DND-41 (cell line): ENCODE data around the gene SFXN4.
A peak's percentile ranks its signal among the peaks of the same experiment; 100 is the strongest.

Source experiments
- ATAC-seq: fragments of 200-7000 bp; cut with Tn5 transposase; 3 replicates; pipeline ENCODE4 v1.9.1; 2021; ENCODE audit warnings: low read depth; ENCODE audit not compliant: insufficient read depth
- DNase-seq: peaks from one replicate; pipeline ENCODE4 v3.0.0-alpha.2; 2020
- H2AFZ ChIP-seq: 2 replicates; pipeline ENCODE4 v1.6.0; 2012; ENCODE audit warnings: low read depth, low read length
- H3K27ac ChIP-seq: 2 replicates; pipeline ENCODE4 v1.5.1; 2012; ENCODE audit warnings: low read length, inconsistent platforms
- H3K27me3 ChIP-seq: fragments of 200-600 bp; sonication (generic); 2 replicates; pipeline ENCODE4 v1.6.0; 2012; ENCODE audit warnings: low read length, mild to moderate bottlenecking, inconsistent platforms; ENCODE audit not compliant: insufficient read depth, poor library complexity
- H3K36me3 ChIP-seq: 2 replicates; pipeline ENCODE4 v1.5.1; 2012; ENCODE audit warnings: low read length, inconsistent platforms; ENCODE audit not compliant: insufficient read depth
- H3K4me1 ChIP-seq: 2 replicates; pipeline ENCODE4 v1.5.1; 2012; ENCODE audit warnings: mild to moderate bottlenecking, low read length; ENCODE audit not compliant: insufficient read depth
- H3K4me2 ChIP-seq: 2 replicates; pipeline ENCODE4 v1.6.0; 2012; ENCODE audit warnings: mild to moderate bottlenecking, moderate library complexity, low read length, inconsistent platforms; ENCODE audit not compliant: insufficient read depth
- H3K4me3 ChIP-seq, 2 experiments: fragments of 200-600 bp in 1 of 2; shearing (Covaris generic) in 1 of 2; 2 replicates each; pipeline ENCODE4 v1.5.1; 2012 to 2016; ENCODE audit warnings: inconsistent platforms in 2 of 2, low read length in 2 of 2, mild to moderate bottlenecking in 2 of 2, low read depth in 1 of 2, moderate library complexity in 1 of 2
- H3K79me2 ChIP-seq: 2 replicates; pipeline ENCODE4 v1.6.0; 2012; ENCODE audit warnings: low read length, inconsistent platforms; ENCODE audit not compliant: insufficient read depth
- H3K9ac ChIP-seq: 2 replicates; pipeline ENCODE4 v1.6.0; 2012; ENCODE audit warnings: low read depth, mild to moderate bottlenecking, inconsistent platforms, low read length, moderate library complexity
- H3K9me3 ChIP-seq: 2 replicates; pipeline ENCODE4 v1.5.1; 2012; ENCODE audit warnings: low read length, moderate library complexity, mild to moderate bottlenecking, inconsistent platforms; ENCODE audit not compliant: insufficient read depth, severe bottlenecking
- H4K20me1 ChIP-seq: 2 replicates; pipeline ENCODE4 v1.6.0; 2012; ENCODE audit warnings: low read length; ENCODE audit not compliant: insufficient read depth
- EZH2 ChIP-seq: IDR thresholded peaks from 3 replicates; pipeline ENCODE4 v1.6.1; 2012; ENCODE audit warnings: borderline replicate concordance, low read depth, mild to moderate bottlenecking, moderate library complexity, low read length, inconsistent platforms; ENCODE audit not compliant: severe bottlenecking
- TF ChIP-seq, protein P1 (sequence below): IDR thresholded peaks from 2 replicates; pipeline ENCODE4 v1.5.1; 2012; ENCODE audit warnings: borderline replicate concordance, low read length, moderate library complexity, mild to moderate bottlenecking; ENCODE audit not compliant: poor library complexity, severe bottlenecking; ENCODE audit errors: extremely low read depth

SFXN4 gene

DNA sequence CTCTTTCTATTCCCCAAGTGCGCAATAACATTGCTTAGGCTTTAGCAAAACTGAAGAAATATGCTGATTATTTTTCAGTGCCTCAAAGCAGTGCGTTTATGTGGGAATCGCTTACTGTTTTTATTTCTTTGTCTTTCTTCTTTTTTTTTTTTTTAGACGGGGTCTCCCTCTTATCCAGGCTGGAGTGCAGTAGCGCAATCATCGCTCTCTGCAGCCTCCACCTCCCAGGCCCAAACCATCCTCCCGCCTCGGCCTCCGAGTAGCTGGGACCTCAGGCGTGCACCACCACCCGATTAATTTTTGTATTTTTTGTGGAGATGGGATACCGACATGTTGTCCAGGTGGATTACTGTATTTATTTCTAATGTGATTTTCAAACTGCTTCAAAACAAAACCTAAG is 60.4 kb downstream of the SFXN4 start:
- Histone ChIP-seq H3K79me2 (peaks cover 54% of the 10 kb centered on the region), H3K36me3 (peaks cover 51% of the 10 kb centered on the region), H3K4me2 (peak overlapping the region; percentile 69), H2AFZ (no peak overlapping the region), H3K9ac (peak overlapping the region; percentile 65), H3K9me3 (no peaks in the 10 kb centered on the region), H4K20me1 (peaks cover 11% of the 10 kb centered on the region; the same call in 1 of the 2 replicates), H3K27ac (peak overlapping the region; percentile 79), H3K4me3 (peak overlapping the region; percentile 42 to 73; a peak in 3 of 4 replicates), H3K4me1 (peaks cover 40% of the 10 kb centered on the region), H3K27me3 (no peaks in the 10 kb centered on the region)
- TF ChIP-seq, protein P1, sequence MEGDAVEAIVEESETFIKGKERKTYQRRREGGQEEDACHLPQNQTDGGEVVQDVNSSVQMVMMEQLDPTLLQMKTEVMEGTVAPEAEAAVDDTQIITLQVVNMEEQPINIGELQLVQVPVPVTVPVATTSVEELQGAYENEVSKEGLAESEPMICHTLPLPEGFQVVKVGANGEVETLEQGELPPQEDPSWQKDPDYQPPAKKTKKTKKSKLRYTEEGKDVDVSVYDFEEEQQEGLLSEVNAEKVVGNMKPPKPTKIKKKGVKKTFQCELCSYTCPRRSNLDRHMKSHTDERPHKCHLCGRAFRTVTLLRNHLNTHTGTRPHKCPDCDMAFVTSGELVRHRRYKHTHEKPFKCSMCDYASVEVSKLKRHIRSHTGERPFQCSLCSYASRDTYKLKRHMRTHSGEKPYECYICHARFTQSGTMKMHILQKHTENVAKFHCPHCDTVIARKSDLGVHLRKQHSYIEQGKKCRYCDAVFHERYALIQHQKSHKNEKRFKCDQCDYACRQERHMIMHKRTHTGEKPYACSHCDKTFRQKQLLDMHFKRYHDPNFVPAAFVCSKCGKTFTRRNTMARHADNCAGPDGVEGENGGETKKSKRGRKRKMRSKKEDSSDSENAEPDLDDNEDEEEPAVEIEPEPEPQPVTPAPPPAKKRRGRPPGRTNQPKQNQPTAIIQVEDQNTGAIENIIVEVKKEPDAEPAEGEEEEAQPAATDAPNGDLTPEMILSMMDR, result no peak
- TF ChIP-seq EZH2, result no peak
- ATAC-seq (no peak), DNase-seq (no peak)

DNA sequence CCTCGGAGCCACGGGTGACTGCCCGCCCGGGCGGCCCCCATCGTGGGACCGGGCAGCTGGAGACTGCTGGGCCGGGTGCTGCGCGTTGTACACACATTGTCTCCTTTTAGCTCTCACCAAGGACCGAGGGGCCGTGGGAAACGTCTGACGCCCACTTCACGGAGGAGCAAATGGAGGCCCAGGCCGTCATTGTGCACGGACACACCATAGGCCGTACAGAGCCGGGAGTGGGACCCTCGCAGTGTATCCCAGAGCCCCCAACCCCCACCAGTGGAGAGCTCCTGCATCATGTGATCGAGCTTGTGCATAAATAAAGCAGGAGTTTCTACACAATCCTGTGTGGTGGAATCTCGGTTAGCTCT is 60.9 kb downstream of the SFXN4 start:
- Histone ChIP-seq H4K20me1 (peaks cover 11% of the 10 kb centered on the region; the same call in 1 of the 2 replicates), H3K27me3 (no peaks in the 10 kb centered on the region), H3K9ac (peak overlapping the region; percentile 65), H3K27ac (peak overlapping the region; percentile 79), H3K36me3 (peaks cover 46% of the 10 kb centered on the region), H3K9me3 (no peaks in the 10 kb centered on the region), H2AFZ (peak overlapping the region; percentile 0; the same call in 1 of the 2 replicates), H3K4me2 (peak overlapping the region; percentile 69), H3K4me3 (peak overlapping the region; percentile 42 to 73; a peak in 3 of 4 replicates), H3K4me1 (peaks cover 38% of the 10 kb centered on the region), H3K79me2 (peaks cover 49% of the 10 kb centered on the region)
- TF ChIP-seq EZH2, result no peak
- TF ChIP-seq, protein P1, result no peak
- peak; percentile 50 for DNase-seq
- peak; percentile 29 for ATAC-seq

DNA sequence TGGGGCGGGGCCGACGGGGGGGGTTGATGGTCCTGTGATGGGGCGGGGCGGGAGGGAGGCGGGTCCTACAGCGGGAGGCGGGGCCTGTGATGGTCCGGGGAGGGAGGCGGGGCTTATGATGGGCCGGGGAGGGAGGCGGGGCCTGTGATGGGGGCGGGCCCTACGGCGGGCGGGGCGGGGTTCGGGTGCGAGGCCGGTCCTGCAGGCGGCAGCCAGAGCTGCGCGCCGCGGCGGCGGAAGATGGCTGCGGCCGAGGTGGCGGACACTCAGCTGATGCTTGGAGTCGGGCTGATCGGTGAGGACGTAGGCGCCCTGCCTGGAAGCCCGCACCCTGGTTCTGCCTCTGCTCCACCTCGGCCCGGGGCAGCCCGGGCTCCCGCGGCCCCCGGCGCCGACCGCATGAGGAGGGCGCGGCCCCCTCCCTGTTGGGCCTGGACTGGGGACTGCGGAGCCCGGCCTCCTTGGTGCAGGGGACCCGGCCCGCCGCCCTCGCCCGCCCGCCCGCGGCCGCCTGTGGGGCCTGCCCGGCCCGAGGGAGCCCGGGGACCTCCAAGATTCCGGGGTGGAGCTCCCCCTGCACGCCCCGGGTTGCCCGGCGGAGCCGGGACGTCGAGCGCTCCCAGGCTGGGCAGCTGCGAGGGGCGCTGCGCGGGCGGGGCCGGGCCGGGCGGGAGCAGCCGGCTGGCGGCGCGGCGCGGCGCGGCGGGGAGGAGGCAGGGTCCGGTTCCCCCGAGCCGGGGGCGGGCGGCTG is 61.4 kb downstream of the SFXN4 start, which contains the start of gene DENND10:
Gene DENND10 (plus strand): TSS at position 211 of the 751 bp plus-strand sequence. CDS start 30 bp downstream, at position 241.
- peak within 1 kb of the TSS; percentile 79 for H3K27ac ChIP-seq
- H3K4me1 ChIP-seq, result peaks cover 34% of the 10 kb centered on the region
- H3K9me3 ChIP-seq, result no peaks in the 10 kb centered on the region

More for the DNA sequence above, 61.4 kb downstream of the SFXN4 start, which contains the start of gene DENND10:
- Histone ChIP-seq H3K36me3 (peaks cover 40% of the 10 kb centered on the region), H2AFZ (peak within 1 kb of the TSS; percentile 72), H3K27me3 (no peaks in the 10 kb centered on the region), H3K9ac (peak within 1 kb of the TSS; percentile 65), H3K4me3 (peak within 1 kb of the TSS; percentile 52 to 73; a peak in 3 of 4 replicates), H3K4me2 (peak within 1 kb of the TSS; percentile 69), H3K79me2 (peaks cover 45% of the 10 kb centered on the region), H4K20me1 (peaks cover 11% of the 10 kb centered on the region; the same call in 1 of the 2 replicates)
- no peak for TF ChIP-seq EZH2
- TF ChIP-seq, protein P1, result no peak
- peak; percentile 80 for ATAC-seq
- peak; percentile 81 for DNase-seq
